ENCODE results near the gene DNAH5. TPM values are rescaled to one million over a fixed set of nuclear protein-coding genes. Genes with fewer than 3 reads are reported as not detected.

Gene DNAH5
- total and polyA plus RNA-seq, 2 of the 8 experiments (the other 6 are each of a cell fraction or from before 2014, with no cell fraction given), result 0.30 to 0.73 TPM

GRCh38 chr5:13831351-13831750, 113.1 kb downstream of the DNAH5 start:
- Histone ChIP-seq H4K8ac (ENCODE audit: extremely low read depth, insufficient read depth, low read length) (no peak overlapping the region), H4K5ac (ENCODE audit: insufficient read length, low read depth, low read length) (no peak overlapping the region), H2AFZ (ENCODE audit: low read length) (peak overlapping the region; percentile 42; the same call in 1 of the 2 replicates), H2BK15ac (ENCODE audit: low read length) (no peak overlapping the region), H4K91ac (replicated peaks; ENCODE audit: insufficient read length, low read length) (no peak overlapping the region), H3K36me3 (ENCODE audit: control insufficient read depth in 2 of 4, insufficient read depth in 4 of 4, low read length in 3 of 4) (no peaks in the 10 kb centered on the region), H3K23me2 (ENCODE audit: low read depth, low read length) (no peaks in the 10 kb centered on the region), H3K27ac (ENCODE audit: low read depth, low read length) (no peak overlapping the region), H3K4me3 (ENCODE audit: extremely low read depth in 1 of 4, insufficient read depth in 2 of 4, low read depth in 3 of 4, low read length in 4 of 4) (no peak overlapping the region), H2BK120ac (replicated peaks; ENCODE audit: low read depth, low read length) (no peak overlapping the region), H3K9ac (replicated peaks in 1 of 4; ENCODE audit: extremely low read depth in 1 of 4, low read depth in 3 of 4, low read length in 3 of 4) (no peak overlapping the region), H3K56ac (replicated peaks; ENCODE audit: insufficient read length, low read depth, low read length) (no peak overlapping the region), H3K4me2 (ENCODE audit: insufficient read depth in 1 of 2, low read depth in 2 of 2, low read length in 2 of 2) (no peak overlapping the region), H3K23ac (ENCODE audit: insufficient read length) (no peak overlapping the region), H3K4ac (replicated peaks; ENCODE audit: insufficient read length, low read depth, low read length) (no peak overlapping the region), H2BK20ac (ENCODE audit: low read length) (no peak overlapping the region), H2BK12ac (ENCODE audit: low read depth, low read length) (no peak overlapping the region), H4K20me1 (replicated peaks in 1 of 2; ENCODE audit: control insufficient read depth in 1 of 2, insufficient read depth in 2 of 2, low read length in 2 of 2) (no peaks in the 10 kb centered on the region), H3K79me1 (ENCODE audit: low read depth, low read length) (no peaks in the 10 kb centered on the region), H2BK5ac (ENCODE audit: low read depth, low read length) (no peak overlapping the region), H3K9me3 (ENCODE audit: insufficient read depth in 2 of 2, low read depth in 1 of 2, low read length in 1 of 2) (peaks cover 0 to 6% of the 10 kb centered on the region in 2 experiments; a peak in 1 of 4 replicates), H3K14ac (ENCODE audit: insufficient read length) (no peak overlapping the region), H3K4me1 (replicated peaks in 1 of 4; ENCODE audit: control insufficient read depth in 3 of 4, insufficient read depth in 4 of 4, low read length in 3 of 4) (no peaks in the 10 kb centered on the region), H3K79me2 (ENCODE audit: control insufficient read depth in 1 of 2, insufficient read depth in 2 of 2, low read length in 2 of 2) (no peaks in the 10 kb centered on the region), H3K18ac (ENCODE audit: extremely low read depth, low read length) (no peak overlapping the region), H3K27me3 (replicated peaks in 1 of 4; ENCODE audit: control insufficient read depth in 3 of 4, extremely low read depth in 1 of 4, insufficient read depth in 3 of 4, low read length in 3 of 4) (no peaks in the 10 kb centered on the region), H2AK5ac (ENCODE audit: low read depth, low read length) (no peak overlapping the region)
- FAIRE-seq (no peak), DNase-seq (ENCODE audit: low read depth in 1 of 2, low spot score in 2 of 2) (no peak)
- CTCF ChIA-PET (ENCODE audit: partially characterized antibody), result interaction anchor here (0.7 to 1.0 kb wide), 2 partner anchors 12 to 457 kb away, joined by 3 read pairs; no protein-coding TSS in a partner anchor
- 74% methylated on average over 3 of the region's 3 CpGs; no CpG with 5 or more reads in 1 of the 2 experiments for WGBS, 2 experiments (ENCODE audit: extremely low coverage in 1 of 2, insufficient coverage in 1 of 2, insufficient read length in 1 of 2, insufficient replicate concordance in 2 of 2, low coverage in 1 of 2, low lambda C conversion rate in 2 of 2, missing lambda C conversion rate in 1 of 2)
- POLR2A ChIA-PET (ENCODE audit: partially characterized antibody), result no interaction called here
- peak in 1 of 3 experiments; percentile 28; a peak in 1 of 4 replicates for TF ChIP-seq CTCF (IDR thresholded peaks at IDR 0.05; ENCODE audit: control extremely low read depth in 1 of 3, insufficient read depth in 1 of 3, low read depth in 1 of 3, low read length in 3 of 3)
- no peak for TF ChIP-seq TBP (IDR thresholded peaks at IDR 0.05; ENCODE audit: low read depth, low read length)
- peak; percentile 71 to 73 for TF ChIP-seq RAD21 (IDR thresholded peaks at IDR 0.05 in 1 of 2, conservative IDR thresholded peaks at IDR 0.05 in 1 of 2; ENCODE audit: low read depth in 2 of 2, low read length in 2 of 2)
- no peak for TF ChIP-seq RXRA (IDR thresholded peaks at IDR 0.05; ENCODE audit: insufficient read depth, low read depth, low read length)

Measured in H1 (cell line).